ENCODE results near the gene CRIM1.

The CRIM1 gene

GRCh38 chr2:36433311-36434217 lies 78.0 kb downstream of the CRIM1 start:
- FAIRE-seq, result no peak

GRCh38 chr2:36438449-36438977 lies 82.9 kb downstream of the CRIM1 start:
- no peak for FAIRE-seq

- FAIRE-seq, result no peak
These were observed 83.5 kb downstream of the CRIM1 start for GRCh38 chr2:36439084-36439483.

- FAIRE-seq, result no peak
These were observed 85.6 kb downstream of the CRIM1 start for GRCh38 chr2:36441065-36441625.

GRCh38 chr2:36441816-36442215 lies 86.2 kb downstream of the CRIM1 start:
- no peak for FAIRE-seq

GRCh38 chr2:36444216-36444936 lies 88.8 kb downstream of the CRIM1 start:
- no peak for FAIRE-seq

GRCh38 chr2:36445185-36445866 lies 89.7 kb downstream of the CRIM1 start:
- FAIRE-seq, result no peak

- no peak for FAIRE-seq
These were observed 90.7 kb downstream of the CRIM1 start for GRCh38 chr2:36446294-36446693.

- FAIRE-seq, result no peak
These were observed 93.6 kb downstream of the CRIM1 start for GRCh38 chr2:36449213-36449612.

GRCh38 chr2:36449943-36450392 lies 94.4 kb downstream of the CRIM1 start:
- no peak for FAIRE-seq

GRCh38 chr2:36450466-36451196 lies 95.1 kb downstream of the CRIM1 start:
- no peak for FAIRE-seq

GRCh38 chr2:36451512-36451911 lies 95.9 kb downstream of the CRIM1 start:
- no peak for FAIRE-seq

GRCh38 chr2:36452260-36452659 lies 96.7 kb downstream of the CRIM1 start:
- no peak for FAIRE-seq

GRCh38 chr2:36453652-36454051 lies 98.1 kb downstream of the CRIM1 start:
- FAIRE-seq, result no peak

GRCh38 chr2:36455011-36455410 lies 99.4 kb downstream of the CRIM1 start:
- FAIRE-seq, result no peak

GRCh38 chr2:36455788-36456187 lies 100.2 kb downstream of the CRIM1 start:
- FAIRE-seq, result no peak

- FAIRE-seq, result no peak
These were observed 100.9 kb downstream of the CRIM1 start for GRCh38 chr2:36456227-36457175.

GRCh38 chr2:36458106-36458505 lies 102.5 kb downstream of the CRIM1 start:
- no peak for FAIRE-seq

- FAIRE-seq, result no peak
These were observed 104.2 kb downstream of the CRIM1 start for GRCh38 chr2:36459725-36460137.

GRCh38 chr2:36461039-36461681 lies 105.6 kb downstream of the CRIM1 start:
- FAIRE-seq, result peak; percentile 53
